GM12801 (cell line): Measurements from ENCODE around the gene EMP3.

Source experiments
- TF ChIP-seq, protein P1 (sequence below): IDR thresholded peaks from one replicate; pipeline ENCODE4 v1.5.1; 2011; ENCODE audit warnings: control low read depth; ENCODE audit not compliant: insufficient read length; ENCODE audit errors: extremely low read depth

The EMP3 gene

DNA sequence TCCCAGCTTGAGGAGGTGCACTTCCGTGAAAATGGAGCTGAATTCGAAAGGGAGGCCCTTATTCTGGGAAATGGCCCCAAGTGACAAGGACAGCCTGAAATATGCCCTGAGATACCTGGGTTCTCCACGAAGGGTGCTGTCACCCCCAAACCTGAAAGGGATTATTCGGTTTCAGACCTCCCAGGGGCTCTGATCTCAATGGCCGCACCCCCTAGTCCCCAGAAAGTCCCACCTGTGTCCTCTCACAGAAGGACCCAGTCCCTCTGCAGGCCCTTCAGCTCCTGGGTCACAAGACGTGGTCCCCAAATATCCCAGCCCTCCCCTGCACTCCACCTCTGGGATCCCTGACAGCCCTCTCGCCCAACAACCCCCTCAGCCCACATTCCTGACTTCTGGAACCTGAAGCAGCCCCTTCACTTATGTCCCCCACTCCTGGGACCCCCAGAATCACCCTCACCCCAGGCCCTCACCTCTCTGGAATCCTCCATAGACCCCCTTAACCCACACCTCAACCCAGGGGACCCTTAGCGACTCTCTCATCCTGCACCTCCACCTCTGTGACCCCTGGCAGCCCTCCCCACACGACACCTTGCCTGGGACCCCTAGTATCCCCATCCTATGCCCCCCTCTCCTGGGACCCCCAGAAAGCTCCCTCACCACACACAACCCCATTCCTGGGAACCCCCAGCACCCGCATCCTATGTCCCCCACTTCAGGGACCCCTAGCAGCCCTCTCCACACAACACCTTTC lies 39.4 kb downstream of the EMP3 start:
- TF ChIP-seq, protein P1, sequence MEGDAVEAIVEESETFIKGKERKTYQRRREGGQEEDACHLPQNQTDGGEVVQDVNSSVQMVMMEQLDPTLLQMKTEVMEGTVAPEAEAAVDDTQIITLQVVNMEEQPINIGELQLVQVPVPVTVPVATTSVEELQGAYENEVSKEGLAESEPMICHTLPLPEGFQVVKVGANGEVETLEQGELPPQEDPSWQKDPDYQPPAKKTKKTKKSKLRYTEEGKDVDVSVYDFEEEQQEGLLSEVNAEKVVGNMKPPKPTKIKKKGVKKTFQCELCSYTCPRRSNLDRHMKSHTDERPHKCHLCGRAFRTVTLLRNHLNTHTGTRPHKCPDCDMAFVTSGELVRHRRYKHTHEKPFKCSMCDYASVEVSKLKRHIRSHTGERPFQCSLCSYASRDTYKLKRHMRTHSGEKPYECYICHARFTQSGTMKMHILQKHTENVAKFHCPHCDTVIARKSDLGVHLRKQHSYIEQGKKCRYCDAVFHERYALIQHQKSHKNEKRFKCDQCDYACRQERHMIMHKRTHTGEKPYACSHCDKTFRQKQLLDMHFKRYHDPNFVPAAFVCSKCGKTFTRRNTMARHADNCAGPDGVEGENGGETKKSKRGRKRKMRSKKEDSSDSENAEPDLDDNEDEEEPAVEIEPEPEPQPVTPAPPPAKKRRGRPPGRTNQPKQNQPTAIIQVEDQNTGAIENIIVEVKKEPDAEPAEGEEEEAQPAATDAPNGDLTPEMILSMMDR, result no peak

GRCh38 chr19:48365602-48366001 lies 40.2 kb downstream of the EMP3 start:
- TF ChIP-seq, protein P1, result no peak

- TF ChIP-seq, protein P1, result no peak
These were observed 42.5 kb downstream of the EMP3 start for GRCh38 chr19:48367855-48368254.

GRCh38 chr19:48368936-48369335 lies 43.6 kb downstream of the EMP3 start:
- TF ChIP-seq, protein P1, result no peak

DNA sequence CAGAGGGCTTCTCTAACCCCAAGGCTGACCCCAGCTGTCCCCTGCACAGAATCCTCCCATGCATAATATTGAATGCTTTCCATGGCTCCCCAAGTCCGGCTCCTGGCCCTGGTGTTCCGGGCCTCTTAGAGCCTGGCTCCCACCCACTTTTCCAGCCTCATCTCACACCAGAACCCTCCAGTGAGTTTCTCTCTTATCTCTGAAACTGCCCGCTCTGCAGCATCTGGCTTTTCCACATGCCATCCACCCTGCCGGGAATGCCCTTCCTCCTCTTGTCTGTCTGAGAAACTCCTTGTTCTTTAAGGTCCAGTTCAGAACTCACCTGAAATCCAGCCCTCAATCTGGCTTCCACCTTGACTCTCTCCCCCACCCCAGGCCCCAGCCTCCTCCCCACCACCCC lies 45.6 kb downstream of the EMP3 start:
- TF ChIP-seq, protein P1, result no peak

- TF ChIP-seq, protein P1, result no peak
These were observed 46.0 kb downstream of the EMP3 start for GRCh38 chr19:48371367-48371766.

- TF ChIP-seq, protein P1, result no peak
These were observed 47.6 kb downstream of the EMP3 start for GRCh38 chr19:48372904-48373303.
